Measurements from ENCODE around the gene TUBA4B.

TUBA4B gene

GRCh38 chr2:219274361-219274921 is 21.4 kb downstream of the TUBA4B start:
- H3K4me1 ChIP-seq (ENCODE audit: control insufficient read depth in 2 of 2, insufficient read depth in 2 of 2, low read length in 2 of 2): peaks cover 15 to 18% of the 10 kb centered on the region in 2 donors
- no peaks in the 10 kb centered on the region for H3K36me3 ChIP-seq (ENCODE audit: control insufficient read depth in 2 of 2, insufficient read depth in 2 of 2, low read length in 2 of 2)
- H3K27me3 ChIP-seq (ENCODE audit: control insufficient read depth in 2 of 2, insufficient read depth in 2 of 2, low read length in 2 of 2): no peaks in the 10 kb centered on the region
- no peaks in the 10 kb centered on the region for H3K9me3 ChIP-seq (ENCODE audit: control insufficient read depth in 2 of 2, low read length in 2 of 2)
- H3K27ac ChIP-seq (ENCODE audit: low read depth in 2 of 2, low read length in 2 of 2): no peak overlapping the region
- H3K4me3 ChIP-seq (ENCODE audit: low read length in 2 of 2): no peak overlapping the region
- H3K9ac ChIP-seq (ENCODE audit: low read depth in 1 of 2, low read length in 2 of 2): no peak overlapping the region

GRCh38 chr2:219277703-219278654 is 24.9 kb downstream of the TUBA4B start:
- Histone ChIP-seq H3K9me3 (ENCODE audit: control insufficient read depth in 2 of 2, low read length in 2 of 2) (no peaks in the 10 kb centered on the region), H3K36me3 (ENCODE audit: control insufficient read depth in 2 of 2, insufficient read depth in 2 of 2, low read length in 2 of 2) (peaks cover 16 to 18% of the 10 kb centered on the region in 2 donors), H3K9ac (ENCODE audit: low read depth in 1 of 2, low read length in 2 of 2) (peak overlapping the region; percentile 87 to 94), H3K4me3 (ENCODE audit: low read length in 2 of 2) (peak overlapping the region; percentile 42 to 71), H3K4me1 (ENCODE audit: control insufficient read depth in 2 of 2, insufficient read depth in 2 of 2, low read length in 2 of 2) (peaks cover 23 to 26% of the 10 kb centered on the region in 2 donors), H3K27ac (ENCODE audit: low read depth in 2 of 2, low read length in 2 of 2) (peak overlapping the region; percentile 48 to 96), H3K27me3 (ENCODE audit: control insufficient read depth in 2 of 2, insufficient read depth in 2 of 2, low read length in 2 of 2) (no peaks in the 10 kb centered on the region)

DNA sequence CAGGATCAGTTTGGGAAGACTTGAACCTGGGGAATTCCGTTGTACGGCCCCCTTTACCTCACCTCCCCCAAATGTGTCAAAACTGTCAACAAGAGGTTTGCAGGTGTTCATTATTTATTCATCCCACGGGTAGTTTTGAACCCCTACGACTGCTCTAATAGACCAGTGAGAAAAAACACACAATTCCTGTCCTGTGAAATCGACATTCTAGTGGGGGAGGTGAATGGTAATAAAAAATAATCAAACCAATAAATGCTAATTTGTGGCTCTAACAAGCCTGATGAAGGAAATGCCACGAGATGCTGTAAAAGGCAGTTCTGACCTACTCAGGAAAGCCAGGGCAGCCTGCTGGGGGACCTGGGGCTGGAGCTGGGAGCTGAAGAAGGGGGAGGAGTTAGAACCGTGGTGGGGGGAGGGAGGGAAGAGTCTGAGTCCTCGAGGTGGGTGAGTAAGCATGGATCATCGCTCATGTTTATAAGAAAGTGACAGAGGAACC is 25.7 kb downstream of the TUBA4B start:
- peak overlapping the region; percentile 87 to 94 for H3K9ac ChIP-seq (ENCODE audit: low read depth in 1 of 2, low read length in 2 of 2)
- peaks cover 23 to 26% of the 10 kb centered on the region in 2 donors for H3K4me1 ChIP-seq (ENCODE audit: control insufficient read depth in 2 of 2, insufficient read depth in 2 of 2, low read length in 2 of 2)
- peaks cover 21 to 24% of the 10 kb centered on the region in 2 donors for H3K36me3 ChIP-seq (ENCODE audit: control insufficient read depth in 2 of 2, insufficient read depth in 2 of 2, low read length in 2 of 2)
- H3K27ac ChIP-seq (ENCODE audit: low read depth in 2 of 2, low read length in 2 of 2): peak overlapping the region; percentile 93 to 96
- H3K27me3 ChIP-seq (ENCODE audit: control insufficient read depth in 2 of 2, insufficient read depth in 2 of 2, low read length in 2 of 2): no peaks in the 10 kb centered on the region
- H3K9me3 ChIP-seq (ENCODE audit: control insufficient read depth in 2 of 2, low read length in 2 of 2): no peaks in the 10 kb centered on the region
- peak overlapping the region; percentile 72 to 77 for H3K4me3 ChIP-seq (ENCODE audit: low read length in 2 of 2)

DNA sequence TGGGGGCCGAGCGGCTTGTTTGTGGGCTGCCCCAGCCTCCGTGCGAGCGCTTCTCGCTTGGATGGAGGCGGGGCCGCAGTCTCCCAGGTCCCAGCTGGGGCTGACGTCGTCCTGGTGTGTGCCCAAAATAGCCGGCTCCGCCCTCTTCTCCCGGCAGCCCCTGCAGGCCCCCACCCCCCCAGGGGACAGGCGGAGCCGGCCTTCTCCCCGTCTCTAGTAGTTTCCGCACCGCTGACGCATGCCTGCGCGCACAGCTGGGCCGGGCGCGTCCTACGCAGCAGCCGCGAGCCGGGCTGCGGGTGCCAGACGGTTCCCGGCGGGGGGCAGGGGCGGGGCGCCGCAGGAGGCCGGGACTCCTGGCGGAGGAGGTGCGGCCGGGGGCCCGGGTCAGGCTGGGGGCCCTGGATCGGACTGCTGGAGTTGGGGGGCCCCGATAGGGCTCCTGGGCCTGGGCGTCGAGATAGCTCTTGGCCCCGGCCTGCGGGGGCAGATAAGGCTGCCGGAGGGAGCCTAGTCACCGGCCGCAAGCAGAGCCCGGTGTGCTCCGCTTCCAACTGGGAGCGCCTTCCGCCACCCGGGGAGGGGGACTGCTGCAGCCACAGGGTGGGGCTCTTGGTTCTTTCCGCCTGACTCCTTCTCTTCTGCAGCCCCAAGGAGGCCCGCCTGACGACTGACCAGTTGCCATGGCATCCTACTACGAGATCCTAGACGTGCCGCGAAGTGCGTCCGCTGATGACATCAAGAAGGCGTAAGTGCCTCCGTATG is 26.3 kb downstream of the TUBA4B start, which contains the start of gene DNAJB2:
DNAJB2 (plus strand) TSS at position 216 of the 765 bp plus-strand sequence; CDS start at position 684, 468 bp downstream.
- H3K4me1 ChIP-seq (ENCODE audit: control insufficient read depth in 2 of 2, insufficient read depth in 2 of 2, low read length in 2 of 2): peaks cover 23 to 26% of the 10 kb centered on the region in 2 donors

GRCh38 chr2:219279916-219280516 is 27.0 kb downstream of the TUBA4B start:
- peak overlapping the region; percentile 82 to 86 for H3K4me3 ChIP-seq (ENCODE audit: low read length in 2 of 2)
- H3K4me1 ChIP-seq (ENCODE audit: control insufficient read depth in 2 of 2, insufficient read depth in 2 of 2, low read length in 2 of 2): peaks cover 23 to 26% of the 10 kb centered on the region in 2 donors
- H3K27ac ChIP-seq (ENCODE audit: low read depth in 2 of 2, low read length in 2 of 2): peak overlapping the region; percentile 93 to 96
- H3K9ac ChIP-seq (ENCODE audit: low read depth in 1 of 2, low read length in 2 of 2): peak overlapping the region; percentile 91 to 94
- peaks cover 28 to 30% of the 10 kb centered on the region in 2 donors for H3K36me3 ChIP-seq (ENCODE audit: control insufficient read depth in 2 of 2, insufficient read depth in 2 of 2, low read length in 2 of 2)
- H3K9me3 ChIP-seq (ENCODE audit: control insufficient read depth in 2 of 2, low read length in 2 of 2): no peaks in the 10 kb centered on the region
- no peaks in the 10 kb centered on the region for H3K27me3 ChIP-seq (ENCODE audit: control insufficient read depth in 2 of 2, insufficient read depth in 2 of 2, low read length in 2 of 2)

More for the DNA sequence above, 26.3 kb downstream of the TUBA4B start, which contains the start of gene DNAJB2:
- peaks cover 26 to 27% of the 10 kb centered on the region in 2 donors for H3K36me3 ChIP-seq (ENCODE audit: control insufficient read depth in 2 of 2, insufficient read depth in 2 of 2, low read length in 2 of 2)
- H3K27ac ChIP-seq (ENCODE audit: low read depth in 2 of 2, low read length in 2 of 2): peak within 1 kb of the TSS; percentile 93 to 96
- H3K27me3 ChIP-seq (ENCODE audit: control insufficient read depth in 2 of 2, insufficient read depth in 2 of 2, low read length in 2 of 2): no peaks in the 10 kb centered on the region
- no peaks in the 10 kb centered on the region for H3K9me3 ChIP-seq (ENCODE audit: control insufficient read depth in 2 of 2, low read length in 2 of 2)
- H3K4me3 ChIP-seq (ENCODE audit: low read length in 2 of 2): peak within 1 kb of the TSS; percentile 82 to 86
- peak within 1 kb of the TSS; percentile 91 to 94 for H3K9ac ChIP-seq (ENCODE audit: low read depth in 1 of 2, low read length in 2 of 2)

DNA sequence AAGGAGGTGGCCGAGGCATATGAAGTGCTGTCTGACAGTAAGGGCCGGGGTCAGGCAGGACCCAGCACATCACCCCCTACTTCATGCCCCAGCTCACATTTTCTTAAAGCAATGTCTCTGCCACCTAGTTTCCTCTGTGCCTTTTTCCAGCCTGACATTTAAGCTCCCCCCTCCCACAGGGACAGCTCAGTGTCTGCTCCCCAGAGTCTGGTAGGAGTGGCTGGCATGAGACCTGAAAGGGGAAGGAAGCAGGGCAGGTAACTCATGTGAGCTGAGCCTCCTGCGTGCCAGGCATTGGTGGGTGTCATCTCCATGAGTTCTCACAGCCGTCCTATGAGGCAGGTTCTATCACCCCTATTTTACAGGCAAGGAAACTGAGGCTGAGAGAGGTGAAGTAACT is 27.6 kb downstream of the TUBA4B start:
- Histone ChIP-seq H3K9ac (ENCODE audit: low read depth in 1 of 2, low read length in 2 of 2) (no peak overlapping the region), H3K27me3 (ENCODE audit: control insufficient read depth in 2 of 2, insufficient read depth in 2 of 2, low read length in 2 of 2) (no peaks in the 10 kb centered on the region), H3K36me3 (ENCODE audit: control insufficient read depth in 2 of 2, insufficient read depth in 2 of 2, low read length in 2 of 2) (peaks cover 28 to 35% of the 10 kb centered on the region in 2 donors), H3K4me1 (ENCODE audit: control insufficient read depth in 2 of 2, insufficient read depth in 2 of 2, low read length in 2 of 2) (peaks cover 23 to 26% of the 10 kb centered on the region in 2 donors), H3K27ac (ENCODE audit: low read depth in 2 of 2, low read length in 2 of 2) (no peak overlapping the region), H3K4me3 (ENCODE audit: low read length in 2 of 2) (no peak overlapping the region), H3K9me3 (ENCODE audit: control insufficient read depth in 2 of 2, low read length in 2 of 2) (no peaks in the 10 kb centered on the region)

- Histone ChIP-seq H3K4me3 (ENCODE audit: low read length in 2 of 2) (no peak overlapping the region), H3K27ac (ENCODE audit: low read depth in 2 of 2, low read length in 2 of 2) (no peak overlapping the region), H3K36me3 (ENCODE audit: control insufficient read depth in 2 of 2, insufficient read depth in 2 of 2, low read length in 2 of 2) (peaks cover 28 to 36% of the 10 kb centered on the region in 2 donors)
Measured at GRCh38 chr2:219281588-219281987, 28.5 kb downstream of the TUBA4B start.

DNA sequence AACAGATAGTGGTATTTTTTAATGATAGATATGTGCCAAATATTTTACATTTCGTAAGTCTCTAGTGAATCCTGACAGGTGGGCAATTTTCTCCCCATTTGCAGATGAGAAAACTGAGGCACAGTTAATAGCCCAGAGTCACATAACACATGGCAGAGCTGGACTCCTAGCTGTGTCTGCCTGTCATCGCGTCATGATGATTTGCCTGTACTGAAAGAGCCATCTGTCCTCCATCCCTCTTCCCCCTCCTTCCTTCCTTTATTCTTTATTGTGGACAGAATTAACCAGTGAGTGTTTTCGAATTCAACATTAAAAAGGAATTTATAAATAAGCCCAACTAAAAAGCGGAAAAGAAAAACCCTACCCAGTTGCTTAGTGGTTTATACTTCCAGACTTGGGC is 29.3 kb downstream of the TUBA4B start:
- Histone ChIP-seq H3K4me3 (ENCODE audit: low read length in 2 of 2) (no peak overlapping the region), H3K36me3 (ENCODE audit: control insufficient read depth in 2 of 2, insufficient read depth in 2 of 2, low read length in 2 of 2) (peaks cover 28 to 36% of the 10 kb centered on the region in 2 donors), H3K9ac (ENCODE audit: low read depth in 1 of 2, low read length in 2 of 2) (no peak overlapping the region), H3K4me1 (ENCODE audit: control insufficient read depth in 2 of 2, insufficient read depth in 2 of 2, low read length in 2 of 2) (peaks cover 22 to 26% of the 10 kb centered on the region in 2 donors), H3K9me3 (ENCODE audit: control insufficient read depth in 2 of 2, low read length in 2 of 2) (no peaks in the 10 kb centered on the region), H3K27me3 (ENCODE audit: control insufficient read depth in 2 of 2, insufficient read depth in 2 of 2, low read length in 2 of 2) (no peaks in the 10 kb centered on the region), H3K27ac (ENCODE audit: low read depth in 2 of 2, low read length in 2 of 2) (no peak overlapping the region)

More at GRCh38 chr2:219281588-219281987, 28.5 kb downstream of the TUBA4B start:
- Histone ChIP-seq H3K9ac (ENCODE audit: low read depth in 1 of 2, low read length in 2 of 2) (no peak overlapping the region), H3K27me3 (ENCODE audit: control insufficient read depth in 2 of 2, insufficient read depth in 2 of 2, low read length in 2 of 2) (no peaks in the 10 kb centered on the region), H3K4me1 (ENCODE audit: control insufficient read depth in 2 of 2, insufficient read depth in 2 of 2, low read length in 2 of 2) (peaks cover 23 to 26% of the 10 kb centered on the region in 2 donors), H3K9me3 (ENCODE audit: control insufficient read depth in 2 of 2, low read length in 2 of 2) (no peaks in the 10 kb centered on the region)

- Histone ChIP-seq H3K27ac (ENCODE audit: low read depth in 2 of 2, low read length in 2 of 2) (no peak overlapping the region), H3K36me3 (ENCODE audit: control insufficient read depth in 2 of 2, insufficient read depth in 2 of 2, low read length in 2 of 2) (peaks cover 28 to 36% of the 10 kb centered on the region in 2 donors), H3K27me3 (ENCODE audit: control insufficient read depth in 2 of 2, insufficient read depth in 2 of 2, low read length in 2 of 2) (no peaks in the 10 kb centered on the region), H3K9me3 (ENCODE audit: control insufficient read depth in 2 of 2, low read length in 2 of 2) (no peaks in the 10 kb centered on the region), H3K9ac (ENCODE audit: low read depth in 1 of 2, low read length in 2 of 2) (no peak overlapping the region), H3K4me1 (ENCODE audit: control insufficient read depth in 2 of 2, insufficient read depth in 2 of 2, low read length in 2 of 2) (peaks cover 16 to 20% of the 10 kb centered on the region in 2 donors), H3K4me3 (ENCODE audit: low read length in 2 of 2) (no peak overlapping the region)
Measured at GRCh38 chr2:219282943-219283581, 30.0 kb downstream of the TUBA4B start.

Measured in mucosa of rectum (tissue), 2 donors.